ENCODE results near the gene FXN. TPM values are rescaled to one million over a fixed set of nuclear protein-coding genes. Genes with fewer than 3 reads are reported as not detected.

The FXN gene
- total RNA-seq, 1 donor from 2014 or later: 22.7 TPM

- no peak overlapping the region for H3K9ac ChIP-seq (ENCODE audit: low read length)
- no peaks in the 10 kb centered on the region for H3K79me2 ChIP-seq (ENCODE audit: insufficient read depth, low read length)
- H3K4me1 ChIP-seq (ENCODE audit: insufficient read depth, low read length): no peaks in the 10 kb centered on the region
- peaks cover 11% of the 10 kb centered on the region for H3K36me3 ChIP-seq (ENCODE audit: insufficient read depth, low read length)
- DNase-seq (ENCODE audit: low read depth): no peak
- no peak overlapping the region for H2AFZ ChIP-seq (ENCODE audit: low read depth, low read length)
- no peaks in the 10 kb centered on the region for H3K27me3 ChIP-seq (ENCODE audit: insufficient read depth, low read length)
- no peaks in the 10 kb centered on the region for H3K9me3 ChIP-seq (ENCODE audit: insufficient read depth, low read depth, low read length)
- Mint-ChIP-seq H3K9me3 (ENCODE audit: unreplicated experiment) (no peaks in the 10 kb centered on the region), H3K4me1 (ENCODE audit: low read depth, unreplicated experiment) (no peaks in the 10 kb centered on the region), H3K4me3 (ENCODE audit: unreplicated experiment) (no peak overlapping the region), H3K27ac (ENCODE audit: unreplicated experiment) (no peak overlapping the region), H3K27me3 (ENCODE audit: low read depth, unreplicated experiment) (no peaks in the 10 kb centered on the region), H3K36me3 (ENCODE audit: low read depth, unreplicated experiment) (peaks cover 7% of the 10 kb centered on the region)
- no peak overlapping the region for H3K4me2 ChIP-seq (ENCODE audit: low read length)
- no peak overlapping the region for H3K27ac ChIP-seq (ENCODE audit: low read depth, low read length)
- H4K20me1 ChIP-seq (ENCODE audit: insufficient read depth, low read length): no peaks in the 10 kb centered on the region
- TF ChIP-seq, protein P1, sequence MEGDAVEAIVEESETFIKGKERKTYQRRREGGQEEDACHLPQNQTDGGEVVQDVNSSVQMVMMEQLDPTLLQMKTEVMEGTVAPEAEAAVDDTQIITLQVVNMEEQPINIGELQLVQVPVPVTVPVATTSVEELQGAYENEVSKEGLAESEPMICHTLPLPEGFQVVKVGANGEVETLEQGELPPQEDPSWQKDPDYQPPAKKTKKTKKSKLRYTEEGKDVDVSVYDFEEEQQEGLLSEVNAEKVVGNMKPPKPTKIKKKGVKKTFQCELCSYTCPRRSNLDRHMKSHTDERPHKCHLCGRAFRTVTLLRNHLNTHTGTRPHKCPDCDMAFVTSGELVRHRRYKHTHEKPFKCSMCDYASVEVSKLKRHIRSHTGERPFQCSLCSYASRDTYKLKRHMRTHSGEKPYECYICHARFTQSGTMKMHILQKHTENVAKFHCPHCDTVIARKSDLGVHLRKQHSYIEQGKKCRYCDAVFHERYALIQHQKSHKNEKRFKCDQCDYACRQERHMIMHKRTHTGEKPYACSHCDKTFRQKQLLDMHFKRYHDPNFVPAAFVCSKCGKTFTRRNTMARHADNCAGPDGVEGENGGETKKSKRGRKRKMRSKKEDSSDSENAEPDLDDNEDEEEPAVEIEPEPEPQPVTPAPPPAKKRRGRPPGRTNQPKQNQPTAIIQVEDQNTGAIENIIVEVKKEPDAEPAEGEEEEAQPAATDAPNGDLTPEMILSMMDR (IDR thresholded peaks at IDR 0.05; ENCODE audit: insufficient read depth, low read depth, low read length): no peak
- no peak for TF ChIP-seq EZH2 (IDR thresholded peaks at IDR 0.05; ENCODE audit: insufficient read depth, low read length)
- no peak for FAIRE-seq
- H3K4me3 ChIP-seq (ENCODE audit: insufficient read depth, low read depth, low read length): no peak overlapping the region
Observed at GRCh38 chr9:69070201-69070600, 34.6 kb downstream of the FXN start.

GRCh38 chr9:69071059-69071458 lies 35.5 kb downstream of the FXN start:
- Histone ChIP-seq H3K9me3 (ENCODE audit: insufficient read depth, low read depth, low read length) (no peaks in the 10 kb centered on the region), H2AFZ (ENCODE audit: low read depth, low read length) (no peak overlapping the region), H3K79me2 (ENCODE audit: insufficient read depth, low read length) (no peaks in the 10 kb centered on the region), H3K4me1 (ENCODE audit: insufficient read depth, low read length) (no peaks in the 10 kb centered on the region), H3K27me3 (ENCODE audit: insufficient read depth, low read length) (no peaks in the 10 kb centered on the region), H4K20me1 (ENCODE audit: insufficient read depth, low read length) (no peaks in the 10 kb centered on the region), H3K36me3 (ENCODE audit: insufficient read depth, low read length) (peaks cover 5% of the 10 kb centered on the region), H3K27ac (ENCODE audit: low read depth, low read length) (no peak overlapping the region), H3K4me3 (ENCODE audit: insufficient read depth, low read depth, low read length) (no peak overlapping the region), H3K9ac (ENCODE audit: low read length) (no peak overlapping the region), H3K4me2 (ENCODE audit: low read length) (no peak overlapping the region)
- Mint-ChIP-seq H3K27ac (ENCODE audit: unreplicated experiment) (no peak overlapping the region), H3K4me1 (ENCODE audit: low read depth, unreplicated experiment) (no peaks in the 10 kb centered on the region), H3K36me3 (ENCODE audit: low read depth, unreplicated experiment) (peaks cover 6% of the 10 kb centered on the region), H3K27me3 (ENCODE audit: low read depth, unreplicated experiment) (no peaks in the 10 kb centered on the region), H3K9me3 (ENCODE audit: unreplicated experiment) (no peaks in the 10 kb centered on the region), H3K4me3 (ENCODE audit: unreplicated experiment) (no peak overlapping the region)
- DNase-seq (ENCODE audit: low read depth) (peak; percentile 23), FAIRE-seq (no peak)
- no peak for TF ChIP-seq EZH2 (IDR thresholded peaks at IDR 0.05; ENCODE audit: insufficient read depth, low read length)
- TF ChIP-seq, protein P1 (IDR thresholded peaks at IDR 0.05; ENCODE audit: insufficient read depth, low read depth, low read length): no peak

DNA sequence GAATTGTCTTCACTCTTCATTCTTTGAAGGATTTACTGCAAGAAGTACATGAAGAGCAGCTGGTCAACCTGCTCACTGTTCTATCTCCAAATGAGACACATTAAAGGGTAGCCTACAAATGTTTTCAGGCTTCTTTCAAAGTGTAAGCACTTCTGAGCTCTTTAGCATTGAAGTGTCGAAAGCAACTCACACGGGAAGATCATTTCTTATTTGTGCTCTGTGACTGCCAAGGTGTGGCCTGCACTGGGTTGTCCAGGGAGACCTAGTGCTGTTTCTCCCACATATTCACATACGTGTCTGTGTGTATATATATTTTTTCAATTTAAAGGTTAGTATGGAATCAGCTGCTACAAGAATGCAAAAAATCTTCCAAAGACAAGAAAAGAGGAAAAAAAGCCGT lies 37.6 kb downstream of the FXN start:
- Histone ChIP-seq H3K4me3 (ENCODE audit: insufficient read depth, low read depth, low read length) (no peak overlapping the region), H3K36me3 (ENCODE audit: insufficient read depth, low read length) (peaks cover 3% of the 10 kb centered on the region), H4K20me1 (ENCODE audit: insufficient read depth, low read length) (no peaks in the 10 kb centered on the region), H3K27me3 (ENCODE audit: insufficient read depth, low read length) (no peaks in the 10 kb centered on the region), H3K4me1 (ENCODE audit: insufficient read depth, low read length) (no peaks in the 10 kb centered on the region), H3K9me3 (ENCODE audit: insufficient read depth, low read depth, low read length) (no peaks in the 10 kb centered on the region), H2AFZ (ENCODE audit: low read depth, low read length) (no peak overlapping the region), H3K27ac (ENCODE audit: low read depth, low read length) (no peak overlapping the region), H3K9ac (ENCODE audit: low read length) (no peak overlapping the region), H3K4me2 (ENCODE audit: low read length) (no peak overlapping the region), H3K79me2 (ENCODE audit: insufficient read depth, low read length) (no peaks in the 10 kb centered on the region)
- FAIRE-seq (no peak), DNase-seq (ENCODE audit: low read depth) (no peak)
- Mint-ChIP-seq H3K36me3 (ENCODE audit: low read depth, unreplicated experiment) (no peaks in the 10 kb centered on the region), H3K4me3 (ENCODE audit: unreplicated experiment) (no peak overlapping the region), H3K9me3 (ENCODE audit: unreplicated experiment) (no peaks in the 10 kb centered on the region), H3K27me3 (ENCODE audit: low read depth, unreplicated experiment) (peaks cover under 1% of the 10 kb centered on the region), H3K4me1 (ENCODE audit: low read depth, unreplicated experiment) (no peaks in the 10 kb centered on the region), H3K27ac (ENCODE audit: unreplicated experiment) (no peak overlapping the region)
- TF ChIP-seq, protein P1 (IDR thresholded peaks at IDR 0.05; ENCODE audit: insufficient read depth, low read depth, low read length): no peak
- TF ChIP-seq EZH2 (IDR thresholded peaks at IDR 0.05; ENCODE audit: insufficient read depth, low read length): no peak
